ENCODE measurements around the gene CRTAC1. TPM values are rescaled to one million over a fixed set of nuclear protein-coding genes. Genes with fewer than 3 reads are reported as not detected.

CRTAC1 gene
- total and polyA plus RNA-seq, 9 of the 15 experiments (the other 6 are each of a cell fraction or from before 2014, with no cell fraction given), result not detected

- in situ Hi-C loops (cut with MboI), result no loop called here
- 7% methylated on average over 16 of the region's 16 CpGs for WGBS (ENCODE audit: insufficient coverage, low coverage, missing lambda C conversion rate)
Measured at GRCh38 chr10:97974100-97974499, 56.3 kb downstream of the CRTAC1 start.

More at GRCh38 chr10:97974100-97974499, 56.3 kb downstream of the CRTAC1 start:
- FAIRE-seq (no peak), ATAC-seq (no peak), DNase-seq (ENCODE audit: extremely low read depth in 1 of 4, low spot score in 3 of 4) (no peak)
- H3K27ac ChIP-seq (ENCODE audit: extremely low read depth, low read depth, low read length), result no peak overlapping the region
- no peak overlapping the region for H3K4me2 ChIP-seq (ENCODE audit: insufficient read depth, low read length)
- no peak for TF ChIP-seq HMBOX1 (IDR thresholded peaks at IDR 0.05)
- no peak for TF ChIP-seq RAD51 (IDR thresholded peaks at IDR 0.05; ENCODE audit: borderline replicate concordance, low read depth)
- no peak for TF ChIP-seq ZNF408 (CRISPR knock-in tag; IDR thresholded peaks at IDR 0.05; ENCODE audit: low read depth)
- no peak for TF ChIP-seq MYC (IDR thresholded peaks at IDR 0.05; ENCODE audit: low read depth, low read length)
- no peak for TF ChIP-seq MYC (CRISPR knock-in tag; IDR thresholded peaks at IDR 0.05; ENCODE audit: borderline replicate concordance, low read depth)
- TF ChIP-seq RUNX1 (IDR thresholded peaks at IDR 0.05; ENCODE audit: low read depth), result no peak
- TF ChIP-seq RNF219 (CRISPR knock-in tag; IDR thresholded peaks at IDR 0.05), result no peak
- TF ChIP-seq ZNF444 (CRISPR knock-in tag; IDR thresholded peaks at IDR 0.05), result no peak
- TF ChIP-seq MAZ (CRISPR knock-in tag; conservative IDR thresholded peaks at IDR 0.05 in 1 of 2, IDR thresholded peaks at IDR 0.05 in 1 of 2), result no peak
- no peak for TF ChIP-seq CHAMP1 (IDR thresholded peaks at IDR 0.05)
- TF ChIP-seq LCOR (CRISPR knock-in tag; IDR thresholded peaks at IDR 0.05), result no peak
- no peaks in the 10 kb centered on the region for H4K20me1 ChIP-seq (replicated peaks; ENCODE audit: control insufficient read depth, insufficient read depth, low read length)
- peaks cover 0 to 5% of the 10 kb centered on the region in 2 experiments; a peak in 1 of 5 replicates for H3K4me1 ChIP-seq (replicated peaks in 1 of 2; ENCODE audit: control insufficient read depth in 2 of 2, insufficient read depth in 2 of 2, low read length in 2 of 2)
- no peak overlapping the region for H3K4me3 ChIP-seq
- POLR2A ChIA-PET, result no interaction called here
- intact Hi-C loops (cut with micrococcal nuclease), result no loop called here
- peaks cover 10 to 51% of the 10 kb centered on the region in 2 experiments; a peak in 3 of 5 replicates for H3K27me3 ChIP-seq (ENCODE audit: control insufficient read depth in 2 of 2, insufficient read depth in 2 of 2, low read length in 2 of 2)
- CTCF ChIA-PET (ENCODE audit: low intra/inter-chr PET ratio), result no interaction called here
- no peaks in the 10 kb centered on the region for H3K79me2 ChIP-seq (ENCODE audit: control insufficient read depth, insufficient read depth, low read length)
- H3K9ac ChIP-seq (ENCODE audit: insufficient read depth in 1 of 2, low read depth in 2 of 2, low read length in 2 of 2), result no peak overlapping the region
- BruUV-seq (replicated peaks), result no TSS peak
- H3K36me3 ChIP-seq (ENCODE audit: control insufficient read depth, insufficient read depth, low read length), result no peaks in the 10 kb centered on the region
- no peaks in the 10 kb centered on the region for H3K9me3 ChIP-seq (replicated peaks; ENCODE audit: control insufficient read depth, insufficient read depth, low read depth, low read length)
- H2AFZ ChIP-seq (ENCODE audit: low read depth, low read length), result no peak overlapping the region
- H3K9me1 ChIP-seq (ENCODE audit: control insufficient read depth, insufficient read depth, low read length), result no peaks in the 10 kb centered on the region
